ENCODE data around the gene JARID2. TPM values are rescaled to one million over a fixed set of nuclear protein-coding genes. Genes with fewer than 3 reads are reported as not detected.

The JARID2 gene
- total and polyA plus RNA-seq, 2 of the 13 experiments (the other 11 are each of a cell fraction or from before 2014, with no cell fraction given): 7.5 to 10.3 TPM

GRCh38 chr6:15331143-15331542 is 85.3 kb downstream of the JARID2 start (continued):
- TF ChIP-seq HIC2 (CRISPR knock-in tag; IDR thresholded peaks at IDR 0.05; ENCODE audit: low read depth) (peak; percentile 76; the same call in 1 of the 2 replicates), CEBPB (IDR thresholded peaks at IDR 0.05; ENCODE audit: borderline replicate concordance, low read depth, low read length) (peak; percentile 85), ZNF234 (CRISPR knock-in tag; conservative IDR thresholded peaks at IDR 0.05) (no peak), XBP1 (CRISPR knock-in tag; IDR thresholded peaks at IDR 0.05) (no peak), ATF3 (CRISPR knock-in tag; IDR thresholded peaks at IDR 0.05) (peak; percentile 88), ZNF431 (CRISPR knock-in tag; IDR thresholded peaks at IDR 0.05; ENCODE audit: borderline replicate concordance, low read depth) (peak; percentile 43; the same call in 1 of the 2 replicates), ZNF138 (CRISPR knock-in tag; IDR thresholded peaks at IDR 0.05; ENCODE audit: low read depth) (no peak), MLLT10 (CRISPR knock-in tag; IDR thresholded peaks at IDR 0.05) (no peak), BCL6 (CRISPR knock-in tag; IDR thresholded peaks at IDR 0.05) (0 out of 2 replicates have a peak, but pooled peaks have one; percentile 13), ZNF124 (CRISPR knock-in tag; IDR thresholded peaks at IDR 0.05) (no peak), BCL3 (CRISPR knock-in tag; IDR thresholded peaks at IDR 0.05) (no peak), SALL1 (CRISPR knock-in tag; IDR thresholded peaks at IDR 0.05) (0 out of 2 replicates have a peak, but pooled peaks have one; percentile 17), ZNF740 (CRISPR knock-in tag; IDR thresholded peaks at IDR 0.05) (no peak), KDM5A (IDR thresholded peaks at IDR 0.05; ENCODE audit: borderline replicate concordance, low read length) (no peak), KLF9 (CRISPR knock-in tag; IDR thresholded peaks at IDR 0.05; ENCODE audit: low read depth) (no peak), CCAR2 (optimal IDR thresholded peaks at IDR 0.05; ENCODE audit: low read depth, low read length) (no peak), ZNF782 (CRISPR knock-in tag; IDR thresholded peaks at IDR 0.05; ENCODE audit: borderline replicate concordance) (no peak), NR2F1 (CRISPR knock-in tag; IDR thresholded peaks at IDR 0.05) (peak; percentile 84), ATF4 (CRISPR knock-in tag; IDR thresholded peaks at IDR 0.05) (peak in 1 of 2 experiments; percentile 82; a peak in 2 of 4 replicates), GPBP1L1 (CRISPR knock-in tag; IDR thresholded peaks at IDR 0.05) (no peak), TEF (CRISPR knock-in tag; IDR thresholded peaks at IDR 0.05) (no peak), MED1 (CRISPR knock-in tag; IDR thresholded peaks at IDR 0.05) (0 out of 2 replicates have a peak, but pooled peaks have one; percentile 37), PBX2 (CRISPR knock-in tag; IDR thresholded peaks at IDR 0.05) (no peak)

Measured in HepG2 (cell line).